SKM-1 (cell line): Measurements from ENCODE around the gene STARD9.

Experiments used
- DNase-seq: peaks from one replicate; lab custom pipeline; 2025; ENCODE audit not compliant: unreplicated experiment; lab: John Stamatoyannopoulos, UW

STARD9 gene

GRCh38 chr15:42692536-42692935 is 117.1 kb downstream of the STARD9 start:
- DNase-seq = no peak

GRCh38 chr15:42692997-42693396 is 117.6 kb downstream of the STARD9 start:
- no peak for DNase-seq

GRCh38 chr15:42693496-42693895 is 118.1 kb downstream of the STARD9 start:
- DNase-seq = no peak

DNA sequence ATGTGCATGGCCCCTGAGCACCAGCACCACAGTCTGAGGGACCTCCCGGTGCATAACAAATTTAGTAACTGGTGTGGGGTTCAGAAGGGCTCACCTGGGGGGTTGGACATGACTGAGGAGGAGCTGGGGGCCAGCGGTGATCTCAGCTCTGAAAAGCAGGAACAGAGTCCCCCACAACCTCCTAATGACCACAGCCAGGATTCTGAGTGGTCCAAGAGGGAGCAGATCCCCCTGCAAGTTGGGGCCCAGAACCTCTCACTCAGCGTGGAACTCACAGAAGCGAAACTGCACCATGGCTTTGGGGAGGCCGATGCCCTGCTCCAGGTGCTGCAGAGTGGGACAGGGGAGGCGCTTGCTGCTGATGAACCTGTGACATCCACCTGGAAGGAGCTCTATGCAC is 118.5 kb downstream of the STARD9 start:
- no peak for DNase-seq

DNA sequence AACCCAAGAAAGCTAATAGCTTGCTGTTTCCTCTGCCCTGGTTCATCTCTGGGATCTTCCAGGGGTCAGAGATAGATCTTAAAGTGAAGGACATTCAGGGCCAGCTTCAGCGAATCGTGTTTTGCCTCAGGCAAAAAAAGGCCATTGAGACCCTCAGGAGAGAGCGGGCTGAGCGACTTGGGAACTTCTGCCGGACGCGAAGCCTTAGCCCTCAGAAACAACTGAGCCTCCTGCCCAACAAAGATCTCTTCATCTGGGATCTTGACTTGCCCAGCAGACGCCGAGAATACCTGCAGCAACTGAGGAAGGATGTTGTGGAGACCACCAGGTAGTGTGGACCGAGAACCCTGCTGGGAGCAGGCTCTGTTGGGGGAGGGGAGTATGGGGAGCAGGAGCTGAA is 119.0 kb downstream of the STARD9 start:
- no peak for DNase-seq

GRCh38 chr15:42695527-42696071 is 120.2 kb downstream of the STARD9 start:
- no peak for DNase-seq

- DNase-seq = no peak
Observed at GRCh38 chr15:42696626-42697025, 121.2 kb downstream of the STARD9 start.

DNA sequence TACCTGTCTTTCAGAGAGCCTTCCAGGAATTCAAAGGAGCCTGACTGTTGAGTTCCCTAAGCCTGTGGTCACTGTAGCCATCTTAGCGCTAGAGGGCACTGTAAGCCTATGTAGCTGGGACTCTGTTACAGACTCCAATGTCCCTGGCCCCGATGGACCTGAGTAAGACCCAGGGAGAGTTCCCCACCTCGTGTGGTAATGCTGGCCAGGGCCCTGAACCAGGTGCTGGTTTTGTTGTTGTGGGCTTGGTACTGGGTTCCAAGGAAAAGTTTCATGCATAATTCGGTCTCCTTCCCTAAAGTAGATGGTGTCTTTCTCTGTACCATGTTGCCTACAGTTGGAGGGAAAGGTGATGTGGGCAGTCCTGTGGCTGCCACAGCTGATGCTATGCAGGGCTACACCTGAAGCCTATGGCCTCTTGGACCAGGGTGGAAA is 129.1 kb downstream of the STARD9 start:
- DNase-seq = peak; percentile 32

DNA sequence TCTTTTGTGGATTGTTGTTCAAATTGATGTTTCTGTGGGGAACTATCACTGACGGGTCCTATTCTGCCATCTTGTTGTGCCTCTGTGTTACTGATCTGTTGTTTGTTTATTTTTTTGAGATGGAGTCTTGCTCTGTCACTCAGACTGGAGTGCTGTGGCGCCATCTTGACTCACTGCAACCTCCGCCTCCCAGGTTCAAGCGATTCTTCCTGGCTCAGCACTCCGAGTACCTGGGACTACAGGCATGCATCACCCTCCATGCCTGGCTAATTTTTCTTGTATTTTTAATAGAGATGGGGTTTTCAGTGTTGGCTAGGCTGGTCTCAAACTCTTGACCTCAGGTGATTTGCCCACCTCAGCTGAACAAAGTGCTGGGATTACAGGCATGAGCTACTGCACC is 129.9 kb downstream of the STARD9 start:
- DNase-seq = no peak

GRCh38 chr15:42707068-42707467 is 131.7 kb downstream of the STARD9 start:
- no peak for DNase-seq

GRCh38 chr15:42707873-42708544 is 132.6 kb downstream of the STARD9 start:
- DNase-seq = no peak

DNA sequence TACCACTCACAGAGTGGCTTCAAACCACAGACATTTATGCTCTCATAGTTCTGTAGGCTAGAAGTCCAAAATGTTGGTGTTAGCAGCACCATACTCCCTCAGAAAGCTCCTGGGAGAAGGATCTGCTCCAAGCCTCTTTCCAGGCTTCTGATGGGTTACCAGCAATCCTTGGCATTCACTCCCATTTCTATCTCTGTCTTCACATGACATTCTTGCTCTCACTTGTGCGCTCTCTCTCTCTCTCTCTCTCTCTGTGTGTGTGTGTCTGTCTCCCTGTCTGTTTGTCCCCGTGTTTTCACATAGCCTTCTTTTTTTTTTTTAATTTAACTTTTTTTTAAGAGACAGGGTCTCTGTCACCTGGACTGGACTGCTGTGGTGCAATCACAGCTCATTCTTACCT is 135.3 kb downstream of the STARD9 start:
- DNase-seq = no peak

DNA sequence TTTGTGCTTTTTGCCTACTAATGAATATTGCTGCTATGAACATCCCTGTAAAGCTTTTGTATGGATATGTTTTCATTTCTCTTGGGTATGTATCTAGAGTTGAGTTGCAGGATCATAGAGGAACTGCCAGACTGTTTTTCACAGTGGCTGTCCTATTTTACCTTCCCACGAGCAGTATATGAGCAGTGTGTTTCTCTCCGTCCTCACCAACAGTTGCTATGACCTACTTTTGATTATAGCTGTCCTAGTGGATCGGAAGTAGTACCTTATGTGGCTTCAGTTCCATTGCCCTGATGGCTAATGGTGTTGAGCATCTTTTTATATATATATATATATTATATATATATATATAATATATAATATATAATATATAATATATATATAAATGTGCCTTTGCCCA is 136.3 kb downstream of the STARD9 start:
- no peak for DNase-seq

GRCh38 chr15:42712584-42712983 is 137.2 kb downstream of the STARD9 start:
- no peak for DNase-seq

GRCh38 chr15:42716125-42716524 is 140.7 kb downstream of the STARD9 start:
- DNase-seq = no peak

GRCh38 chr15:42716626-42717025 is 141.2 kb downstream of the STARD9 start:
- no peak for DNase-seq

DNA sequence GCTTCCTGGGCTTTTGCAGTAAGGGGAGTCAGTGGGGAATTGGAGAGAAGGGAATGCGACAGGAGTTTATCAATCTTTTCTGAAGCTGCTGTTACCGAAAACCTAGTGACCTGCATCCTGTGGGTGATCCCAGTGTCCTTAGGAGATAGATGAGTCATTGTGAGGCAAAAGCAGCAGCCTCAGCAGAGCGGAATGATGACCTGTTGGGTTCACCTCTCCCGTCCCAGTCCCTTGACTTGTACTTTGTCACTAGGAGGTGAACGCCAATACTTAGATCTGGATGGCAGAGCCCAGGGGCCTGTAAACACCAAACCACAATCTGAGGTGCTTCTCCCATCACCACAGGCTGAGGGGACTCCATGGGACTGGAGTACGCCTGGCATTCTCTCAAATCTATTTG is 143.6 kb downstream of the STARD9 start:
- DNase-seq = no peak

DNA sequence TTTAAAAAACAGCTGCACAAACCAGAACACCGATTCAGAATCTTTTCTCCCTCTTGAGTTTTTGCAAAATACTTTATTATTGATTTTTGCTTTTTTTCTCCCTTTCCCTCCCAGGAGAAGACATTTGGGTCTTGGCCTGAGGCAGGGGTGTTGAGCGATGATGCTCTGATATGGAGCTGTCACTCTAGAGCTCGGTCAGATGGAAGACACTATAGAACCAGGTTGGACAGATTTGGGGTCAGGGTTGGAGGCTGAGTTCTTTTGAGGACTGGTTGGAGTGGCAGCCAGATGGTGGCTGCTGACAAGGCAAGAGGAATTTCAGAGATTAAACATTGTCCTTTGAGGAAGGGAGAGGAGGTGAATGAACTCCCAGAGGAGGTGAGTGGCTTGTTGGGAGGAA is 144.7 kb downstream of the STARD9 start:
- no peak for DNase-seq

DNA sequence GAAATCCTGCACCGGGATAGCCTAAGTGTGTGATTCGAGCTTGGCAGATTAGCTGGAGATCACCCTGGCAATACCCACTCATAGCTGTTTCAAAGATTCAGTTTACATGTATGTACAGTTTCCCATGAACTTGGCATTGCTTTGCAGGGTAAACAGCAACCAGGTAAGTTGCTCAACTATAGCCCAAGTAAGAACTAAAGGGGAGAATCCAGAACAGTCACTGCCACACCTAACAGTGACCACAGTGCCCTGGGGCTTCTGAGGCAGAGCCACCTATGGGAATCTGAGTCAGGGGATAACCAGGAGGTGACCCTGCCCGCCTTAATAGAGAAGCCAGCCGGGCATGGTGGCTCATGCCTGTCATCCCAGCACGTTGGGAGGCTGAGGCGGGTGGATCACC is 145.6 kb downstream of the STARD9 start:
- no peak for DNase-seq

GRCh38 chr15:42721916-42722315 is 146.5 kb downstream of the STARD9 start:
- no peak for DNase-seq

DNA sequence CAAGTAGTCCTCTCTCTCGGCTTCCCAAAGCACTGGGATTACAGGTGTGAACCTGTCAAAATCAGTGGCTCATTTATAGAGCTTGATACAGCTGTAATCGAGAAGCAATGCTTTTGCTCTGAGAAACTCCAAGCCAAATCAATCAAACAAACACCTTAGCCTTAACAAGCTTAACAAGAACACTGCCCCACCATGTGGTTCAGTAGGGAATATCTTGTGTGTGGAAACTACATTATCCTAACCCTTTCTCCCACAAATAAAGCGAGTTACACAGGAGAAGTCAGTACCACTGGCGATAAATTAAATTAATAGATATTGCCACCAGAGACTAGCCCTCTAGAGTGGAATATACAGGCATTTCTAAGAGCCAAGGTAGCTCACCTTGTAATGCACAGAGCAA is 147.7 kb downstream of the STARD9 start:
- DNase-seq = no peak

- no peak for DNase-seq
Observed at GRCh38 chr15:42724276-42724675, 148.9 kb downstream of the STARD9 start.

DNA sequence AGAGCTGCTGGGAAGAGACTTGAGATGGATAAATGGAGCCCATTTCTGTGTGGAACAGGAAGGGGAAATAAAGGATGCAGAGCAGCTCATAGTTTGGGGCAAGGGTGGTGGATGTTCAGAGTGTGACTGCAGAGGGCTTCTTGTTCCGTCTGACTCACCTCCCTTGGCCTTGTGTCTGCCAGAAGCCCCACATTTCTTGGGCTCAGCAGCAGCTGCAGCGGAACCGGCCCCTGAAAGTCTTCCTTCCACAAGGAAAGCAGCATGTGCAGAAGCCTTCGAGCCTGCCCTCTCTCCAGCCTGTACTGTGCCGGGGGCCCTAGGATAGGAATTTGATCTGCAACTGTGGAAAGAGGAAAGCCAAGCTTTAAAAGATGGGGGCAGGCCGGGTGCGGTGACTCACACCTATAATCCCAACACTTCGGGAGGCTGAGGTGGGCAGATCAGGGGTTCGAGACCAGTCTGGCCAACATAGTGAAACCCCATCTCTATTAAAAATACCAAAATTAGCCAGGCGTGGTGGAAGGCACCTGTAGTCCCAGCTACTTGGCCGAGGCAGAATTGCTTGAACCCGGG is 150.0 kb downstream of the STARD9 start:
- no peak for DNase-seq
